ENCODE measurements around the gene MANBA. TPM values are rescaled to one million over a fixed set of nuclear protein-coding genes. Genes with fewer than 3 reads are reported as not detected.

MANBA gene
- total RNA-seq, 2 experiments from 2014 or later = 16.9 to 18.2 TPM

- no peak overlapping the region for H3K27ac ChIP-seq (ENCODE audit: low read depth in 1 of 2, low read length in 2 of 2)
- no peak for DNase-seq
- Mint-ChIP-seq H3K4me3 (no peak overlapping the region), H3K4me1 (ENCODE audit: low read depth) (peaks cover 21% of the 10 kb centered on the region), H3K36me3 (ENCODE audit: low read depth) (peaks cover 50% of the 10 kb centered on the region), H3K9me3 (no peaks in the 10 kb centered on the region), H3K27ac (no peak overlapping the region), H3K27me3 (no peaks in the 10 kb centered on the region)
- H3K27me3 ChIP-seq (ENCODE audit: control insufficient read depth in 1 of 2, insufficient read depth in 2 of 2, low read length in 2 of 2) = no peaks in the 10 kb centered on the region
- H3K9me3 ChIP-seq (ENCODE audit: control insufficient read depth in 1 of 2, insufficient read depth in 1 of 2, low read length in 2 of 2) = no peaks in the 10 kb centered on the region
- POLR2A ChIA-PET = no interaction called here
- TF ChIP-seq, protein P1, sequence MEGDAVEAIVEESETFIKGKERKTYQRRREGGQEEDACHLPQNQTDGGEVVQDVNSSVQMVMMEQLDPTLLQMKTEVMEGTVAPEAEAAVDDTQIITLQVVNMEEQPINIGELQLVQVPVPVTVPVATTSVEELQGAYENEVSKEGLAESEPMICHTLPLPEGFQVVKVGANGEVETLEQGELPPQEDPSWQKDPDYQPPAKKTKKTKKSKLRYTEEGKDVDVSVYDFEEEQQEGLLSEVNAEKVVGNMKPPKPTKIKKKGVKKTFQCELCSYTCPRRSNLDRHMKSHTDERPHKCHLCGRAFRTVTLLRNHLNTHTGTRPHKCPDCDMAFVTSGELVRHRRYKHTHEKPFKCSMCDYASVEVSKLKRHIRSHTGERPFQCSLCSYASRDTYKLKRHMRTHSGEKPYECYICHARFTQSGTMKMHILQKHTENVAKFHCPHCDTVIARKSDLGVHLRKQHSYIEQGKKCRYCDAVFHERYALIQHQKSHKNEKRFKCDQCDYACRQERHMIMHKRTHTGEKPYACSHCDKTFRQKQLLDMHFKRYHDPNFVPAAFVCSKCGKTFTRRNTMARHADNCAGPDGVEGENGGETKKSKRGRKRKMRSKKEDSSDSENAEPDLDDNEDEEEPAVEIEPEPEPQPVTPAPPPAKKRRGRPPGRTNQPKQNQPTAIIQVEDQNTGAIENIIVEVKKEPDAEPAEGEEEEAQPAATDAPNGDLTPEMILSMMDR (IDR thresholded peaks at IDR 0.05) = no peak
- no peak for ATAC-seq (ENCODE audit: poor library complexity)
- no peaks in the 10 kb centered on the region for H3K4me1 ChIP-seq (ENCODE audit: insufficient read depth, low read length)
- H3K4me3 ChIP-seq (ENCODE audit: low read length) = no peak overlapping the region
- intact Hi-C loops (cut with DNase I, micrococcal nuclease) = no loop called here
- CTCF ChIA-PET = no interaction called here
- peaks cover 5% of the 10 kb centered on the region for H3K36me3 ChIP-seq (ENCODE audit: insufficient read depth, low read length)
These were observed 118.0 kb downstream of the MANBA start for GRCh38 chr4:102642631-102643298.

DNA sequence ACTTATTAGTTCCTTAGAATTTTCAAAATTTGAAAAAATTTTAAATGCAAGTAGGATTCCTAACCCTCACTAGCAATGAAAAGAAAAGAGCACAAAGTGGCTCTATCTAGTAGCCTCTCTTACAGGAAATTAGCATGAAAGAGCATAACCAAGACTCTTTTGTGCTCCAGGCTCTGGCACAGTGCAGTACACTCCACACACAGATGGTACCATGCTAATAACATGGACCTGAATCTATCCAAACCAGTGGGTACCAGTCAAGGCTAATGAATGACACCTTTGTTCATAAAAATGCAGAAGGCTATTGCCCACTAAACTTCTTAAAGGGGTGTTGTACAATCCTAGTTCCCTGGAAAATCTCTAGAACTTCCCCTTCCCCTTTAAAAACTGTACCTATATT is 119.0 kb downstream of the MANBA start:
- intact Hi-C loops (cut with DNase I, micrococcal nuclease) = no loop called here
- ATAC-seq (ENCODE audit: poor library complexity) (no peak), DNase-seq (no peak)
- Mint-ChIP-seq H3K36me3 (ENCODE audit: low read depth) (peaks cover 54% of the 10 kb centered on the region), H3K9me3 (no peaks in the 10 kb centered on the region), H3K27ac (no peak overlapping the region), H3K27me3 (no peaks in the 10 kb centered on the region), H3K4me3 (no peak overlapping the region), H3K4me1 (ENCODE audit: low read depth) (peaks cover 14% of the 10 kb centered on the region)
- Histone ChIP-seq H3K4me3 (ENCODE audit: low read length) (no peak overlapping the region), H3K4me1 (ENCODE audit: insufficient read depth, low read length) (no peaks in the 10 kb centered on the region), H3K27me3 (ENCODE audit: control insufficient read depth in 1 of 2, insufficient read depth in 2 of 2, low read length in 2 of 2) (no peaks in the 10 kb centered on the region), H3K9me3 (ENCODE audit: control insufficient read depth in 1 of 2, insufficient read depth in 1 of 2, low read length in 2 of 2) (no peaks in the 10 kb centered on the region), H3K36me3 (ENCODE audit: insufficient read depth, low read length) (peaks cover 5% of the 10 kb centered on the region), H3K27ac (ENCODE audit: low read depth in 1 of 2, low read length in 2 of 2) (no peak overlapping the region)
- TF ChIP-seq, protein P1 (IDR thresholded peaks at IDR 0.05) = no peak
- CTCF ChIA-PET = no interaction called here
- POLR2A ChIA-PET = interaction anchor here (1.1 kb wide), 1 partner anchor 11 kb away, joined by 3 read pairs; no protein-coding TSS in a partner anchor

GRCh38 chr4:102640669-102641068 is 120.1 kb downstream of the MANBA start:
- H3K27me3 ChIP-seq (ENCODE audit: control insufficient read depth in 1 of 2, insufficient read depth in 2 of 2, low read length in 2 of 2) = no peaks in the 10 kb centered on the region
- peaks cover 11% of the 10 kb centered on the region for H3K36me3 ChIP-seq (ENCODE audit: insufficient read depth, low read length)
- no peak overlapping the region for H3K27ac ChIP-seq (ENCODE audit: low read depth in 1 of 2, low read length in 2 of 2)
- no peak for DNase-seq
- Mint-ChIP-seq H3K36me3 (ENCODE audit: low read depth) (peaks cover 57% of the 10 kb centered on the region), H3K9me3 (no peaks in the 10 kb centered on the region), H3K4me3 (no peak overlapping the region), H3K4me1 (ENCODE audit: low read depth) (peaks cover 6% of the 10 kb centered on the region), H3K27me3 (no peaks in the 10 kb centered on the region), H3K27ac (no peak overlapping the region)
- H3K4me3 ChIP-seq (ENCODE audit: low read length) = no peak overlapping the region
- no peaks in the 10 kb centered on the region for H3K4me1 ChIP-seq (ENCODE audit: insufficient read depth, low read length)
- ChIA-PET POLR2A (interaction anchor here (0.6 to 1.1 kb wide), 2 partner anchors 10 to 364 kb away, joined by 3 read pairs; no protein-coding TSS in a partner anchor), CTCF (no interaction called here)
- no peaks in the 10 kb centered on the region for H3K9me3 ChIP-seq (ENCODE audit: control insufficient read depth in 1 of 2, insufficient read depth in 1 of 2, low read length in 2 of 2)
- TF ChIP-seq, protein P1 (IDR thresholded peaks at IDR 0.05) = no peak
- no peak for ATAC-seq (ENCODE audit: poor library complexity)
- intact Hi-C loops (cut with DNase I, micrococcal nuclease) = no loop called here

Measured in CD4-positive, alpha-beta T cell (primary cell).